ENCODE results near the gene MCM7.

MCM7 gene

DNA sequence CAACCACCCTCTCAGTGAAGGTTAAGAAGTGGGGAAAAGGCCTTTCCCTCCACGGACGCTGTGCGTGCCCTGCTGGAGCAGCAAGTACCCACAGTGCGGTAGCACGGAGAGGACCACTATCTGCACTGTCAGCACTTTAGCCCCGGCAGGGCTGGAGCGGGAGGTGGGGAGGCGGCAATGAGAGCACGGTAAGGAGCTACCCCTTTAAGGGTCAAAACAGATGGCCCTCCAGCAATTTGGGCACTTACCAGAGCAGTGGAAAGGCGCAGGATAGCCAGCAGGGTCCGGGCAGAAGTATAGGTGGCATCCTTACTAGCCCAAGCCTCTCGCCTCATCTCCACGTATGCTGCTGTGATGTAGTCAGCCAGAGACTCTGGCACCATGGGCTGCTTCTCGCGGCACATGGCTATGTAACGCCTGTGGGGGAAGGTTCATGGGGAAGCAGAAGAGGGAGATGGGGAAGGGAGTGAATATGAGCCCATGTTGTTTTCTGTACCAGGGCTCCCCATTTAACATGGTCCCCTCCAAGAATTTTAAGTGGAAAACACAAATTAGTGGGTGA lies 7.2 kb downstream of the MCM7 start:
- no peak overlapping the region for H3K18ac ChIP-seq (ENCODE audit: low read length)
- no peak overlapping the region for H2BK5ac ChIP-seq (ENCODE audit: low read length)
- H2AK5ac ChIP-seq (ENCODE audit: low read depth, low read length) = no peak overlapping the region
- WGBS, 2 donors (ENCODE audit: extremely low coverage in 2 of 2, insufficient read length in 2 of 2, insufficient replicate concordance in 1 of 2) = no CpG with 5 or more reads among the region's 16 CpGs
- peak overlapping the region; percentile 68 for H4K8ac ChIP-seq (ENCODE audit: low read depth, low read length)
- H3K23ac ChIP-seq (ENCODE audit: low read depth, low read length, poor library complexity) = peak overlapping the region; percentile 87
- H3K4me1 ChIP-seq (ENCODE audit: control insufficient read depth in 2 of 2, insufficient read depth in 1 of 2, low read depth in 1 of 2, low read length in 2 of 2) = peaks cover 2 to 5% of the 10 kb centered on the region in 2 donors
- no peak for DNase-seq (ENCODE audit: low spot score)
- no peak overlapping the region for H3K4ac ChIP-seq (ENCODE audit: low read length)
- no peak overlapping the region for H3K14ac ChIP-seq (ENCODE audit: low read length)
- H3K36me3 ChIP-seq (replicated peaks in 1 of 2; ENCODE audit: control insufficient read depth in 2 of 2, insufficient read depth in 2 of 2, low read length in 2 of 2) = peaks cover 75 to 89% of the 10 kb centered on the region in 2 donors
- no peak overlapping the region for H3K4me3 ChIP-seq (ENCODE audit: low read length in 2 of 2)
- H3K27ac ChIP-seq (replicated peaks; ENCODE audit: low read length) = no peak overlapping the region
- no peak overlapping the region for H2BK12ac ChIP-seq (ENCODE audit: low read length)
- H3K4me2 ChIP-seq (ENCODE audit: insufficient read depth, low read length, poor library complexity, severe bottlenecking) = no peak overlapping the region
- H2BK120ac ChIP-seq (ENCODE audit: low read depth, low read length) = no peak overlapping the region
- H3K9me3 ChIP-seq (replicated peaks in 1 of 2; ENCODE audit: control insufficient read depth in 2 of 2, insufficient read depth in 1 of 2, low read depth in 1 of 2, low read length in 2 of 2) = no peaks in the 10 kb centered on the region
- no peak overlapping the region for H4K91ac ChIP-seq (ENCODE audit: low read depth, low read length, poor library complexity)
- no peaks in the 10 kb centered on the region for H3K27me3 ChIP-seq (ENCODE audit: control insufficient read depth in 3 of 3, insufficient read depth in 3 of 3, low read depth in 1 of 3, low read length in 3 of 3)
- H2BK15ac ChIP-seq (ENCODE audit: low read length) = no peak overlapping the region
- H3K9ac ChIP-seq (ENCODE audit: low read depth, low read length, poor library complexity) = no peak overlapping the region
- H3K79me1 ChIP-seq (ENCODE audit: low read depth, low read length) = peaks cover 9% of the 10 kb centered on the region
- H2AFZ ChIP-seq (ENCODE audit: low read length) = no peak overlapping the region

DNA sequence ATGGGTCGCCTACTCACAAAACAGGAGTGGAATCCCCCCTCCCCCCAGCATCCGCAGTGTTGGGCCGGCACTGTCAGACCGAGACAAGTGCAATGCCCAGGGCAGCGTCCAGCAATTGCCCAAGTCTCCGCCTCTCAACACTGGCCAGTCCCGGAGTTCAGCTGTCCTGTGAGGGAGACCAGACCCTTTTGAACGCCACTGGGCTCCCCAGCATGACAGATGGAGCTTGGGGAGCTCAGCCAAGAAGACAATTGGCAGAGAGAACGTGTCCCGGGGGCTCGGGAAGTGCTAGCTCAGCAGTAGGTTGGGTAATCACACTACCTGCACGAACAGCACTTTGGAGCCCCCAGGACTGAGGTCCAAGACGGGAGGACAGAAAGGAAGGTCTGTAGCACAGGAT lies 7.7 kb downstream of the MCM7 start:
- H3K79me1 ChIP-seq (ENCODE audit: low read depth, low read length) = peaks cover 9% of the 10 kb centered on the region
- H3K4ac ChIP-seq (ENCODE audit: low read length) = no peak overlapping the region
- no peak overlapping the region for H3K9ac ChIP-seq (ENCODE audit: low read depth, low read length, poor library complexity)
- H2AFZ ChIP-seq (ENCODE audit: low read length) = no peak overlapping the region
- H3K4me2 ChIP-seq (ENCODE audit: insufficient read depth, low read length, poor library complexity, severe bottlenecking) = no peak overlapping the region
- H3K14ac ChIP-seq (ENCODE audit: low read length) = no peak overlapping the region
- no peak overlapping the region for H2BK5ac ChIP-seq (ENCODE audit: low read length)
- H2AK5ac ChIP-seq (ENCODE audit: low read depth, low read length) = no peak overlapping the region
- H3K23ac ChIP-seq (ENCODE audit: low read depth, low read length, poor library complexity) = peak overlapping the region; percentile 87
- no peaks in the 10 kb centered on the region for H3K27me3 ChIP-seq (ENCODE audit: control insufficient read depth in 3 of 3, insufficient read depth in 3 of 3, low read depth in 1 of 3, low read length in 3 of 3)
- no peak overlapping the region for H2BK15ac ChIP-seq (ENCODE audit: low read length)
- no peak for DNase-seq (ENCODE audit: low spot score)
- no peak overlapping the region for H3K4me3 ChIP-seq (ENCODE audit: low read length in 2 of 2)
- H2BK12ac ChIP-seq (ENCODE audit: low read length) = no peak overlapping the region
- peaks cover 69 to 84% of the 10 kb centered on the region in 2 donors for H3K36me3 ChIP-seq (replicated peaks in 1 of 2; ENCODE audit: control insufficient read depth in 2 of 2, insufficient read depth in 2 of 2, low read length in 2 of 2)
- H2BK120ac ChIP-seq (ENCODE audit: low read depth, low read length) = no peak overlapping the region
- peak overlapping the region; percentile 68 for H4K8ac ChIP-seq (ENCODE audit: low read depth, low read length)
- H3K9me3 ChIP-seq (replicated peaks in 1 of 2; ENCODE audit: control insufficient read depth in 2 of 2, insufficient read depth in 1 of 2, low read depth in 1 of 2, low read length in 2 of 2) = no peaks in the 10 kb centered on the region
- no CpG with 5 or more reads among the region's 13 CpGs for WGBS, 2 donors (ENCODE audit: extremely low coverage in 2 of 2, insufficient read length in 2 of 2, insufficient replicate concordance in 1 of 2)
- H3K18ac ChIP-seq (ENCODE audit: low read length) = no peak overlapping the region
- H3K27ac ChIP-seq (replicated peaks; ENCODE audit: low read length) = no peak overlapping the region
- no peak overlapping the region for H4K91ac ChIP-seq (ENCODE audit: low read depth, low read length, poor library complexity)
- H3K4me1 ChIP-seq (ENCODE audit: control insufficient read depth in 2 of 2, insufficient read depth in 1 of 2, low read depth in 1 of 2, low read length in 2 of 2) = peaks cover 0 to 3% of the 10 kb centered on the region in 2 donors

DNA sequence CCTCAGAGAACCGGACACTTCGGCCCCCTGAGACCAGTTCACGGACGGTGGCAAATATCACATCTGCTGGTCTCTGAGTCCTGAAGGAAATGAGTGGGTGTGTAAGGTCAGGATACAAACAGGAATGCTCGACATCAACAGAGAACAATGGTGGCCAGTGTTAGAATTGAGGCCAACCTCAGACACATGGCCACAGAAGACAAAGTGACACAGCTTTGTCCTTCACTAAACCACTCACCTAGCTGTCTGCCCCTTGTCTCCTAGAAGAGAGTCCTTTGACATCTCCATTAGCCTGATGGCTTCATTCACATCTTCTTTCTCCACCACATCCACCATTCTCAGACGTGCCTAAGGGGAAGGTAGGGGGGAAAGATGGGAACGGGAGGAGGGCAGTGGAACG lies 8.1 kb downstream of the MCM7 start:
- Histone ChIP-seq H2BK5ac (ENCODE audit: low read length) (no peak overlapping the region), H4K8ac (ENCODE audit: low read depth, low read length) (no peak overlapping the region), H2BK12ac (ENCODE audit: low read length) (no peak overlapping the region), H2AFZ (ENCODE audit: low read length) (no peak overlapping the region), H2BK120ac (ENCODE audit: low read depth, low read length) (no peak overlapping the region), H3K14ac (ENCODE audit: low read length) (no peak overlapping the region), H3K9me3 (replicated peaks in 1 of 2; ENCODE audit: control insufficient read depth in 2 of 2, insufficient read depth in 1 of 2, low read depth in 1 of 2, low read length in 2 of 2) (no peaks in the 10 kb centered on the region), H3K36me3 (replicated peaks in 1 of 2; ENCODE audit: control insufficient read depth in 2 of 2, insufficient read depth in 2 of 2, low read length in 2 of 2) (peaks cover 65 to 79% of the 10 kb centered on the region in 2 donors), H3K4me2 (ENCODE audit: insufficient read depth, low read length, poor library complexity, severe bottlenecking) (no peak overlapping the region), H2BK15ac (ENCODE audit: low read length) (no peak overlapping the region), H3K9ac (ENCODE audit: low read depth, low read length, poor library complexity) (no peak overlapping the region), H3K4me3 (ENCODE audit: low read length in 2 of 2) (no peak overlapping the region), H4K91ac (ENCODE audit: low read depth, low read length, poor library complexity) (no peak overlapping the region), H3K79me1 (ENCODE audit: low read depth, low read length) (peaks cover 7% of the 10 kb centered on the region), H3K4ac (ENCODE audit: low read length) (no peak overlapping the region), H3K4me1 (ENCODE audit: control insufficient read depth in 2 of 2, insufficient read depth in 1 of 2, low read depth in 1 of 2, low read length in 2 of 2) (peaks cover 0 to 5% of the 10 kb centered on the region in 2 donors), H3K27me3 (ENCODE audit: control insufficient read depth in 3 of 3, insufficient read depth in 3 of 3, low read depth in 1 of 3, low read length in 3 of 3) (no peaks in the 10 kb centered on the region), H3K27ac (replicated peaks; ENCODE audit: low read length) (peak overlapping the region; percentile 27), H3K23ac (ENCODE audit: low read depth, low read length, poor library complexity) (no peak overlapping the region), H3K18ac (ENCODE audit: low read length) (no peak overlapping the region), H2AK5ac (ENCODE audit: low read depth, low read length) (no peak overlapping the region)
- no peak for DNase-seq (ENCODE audit: low spot score)
- WGBS, 2 donors (ENCODE audit: extremely low coverage in 2 of 2, insufficient read length in 2 of 2, insufficient replicate concordance in 1 of 2) = no CpG with 5 or more reads among the region's 8 CpGs

DNA sequence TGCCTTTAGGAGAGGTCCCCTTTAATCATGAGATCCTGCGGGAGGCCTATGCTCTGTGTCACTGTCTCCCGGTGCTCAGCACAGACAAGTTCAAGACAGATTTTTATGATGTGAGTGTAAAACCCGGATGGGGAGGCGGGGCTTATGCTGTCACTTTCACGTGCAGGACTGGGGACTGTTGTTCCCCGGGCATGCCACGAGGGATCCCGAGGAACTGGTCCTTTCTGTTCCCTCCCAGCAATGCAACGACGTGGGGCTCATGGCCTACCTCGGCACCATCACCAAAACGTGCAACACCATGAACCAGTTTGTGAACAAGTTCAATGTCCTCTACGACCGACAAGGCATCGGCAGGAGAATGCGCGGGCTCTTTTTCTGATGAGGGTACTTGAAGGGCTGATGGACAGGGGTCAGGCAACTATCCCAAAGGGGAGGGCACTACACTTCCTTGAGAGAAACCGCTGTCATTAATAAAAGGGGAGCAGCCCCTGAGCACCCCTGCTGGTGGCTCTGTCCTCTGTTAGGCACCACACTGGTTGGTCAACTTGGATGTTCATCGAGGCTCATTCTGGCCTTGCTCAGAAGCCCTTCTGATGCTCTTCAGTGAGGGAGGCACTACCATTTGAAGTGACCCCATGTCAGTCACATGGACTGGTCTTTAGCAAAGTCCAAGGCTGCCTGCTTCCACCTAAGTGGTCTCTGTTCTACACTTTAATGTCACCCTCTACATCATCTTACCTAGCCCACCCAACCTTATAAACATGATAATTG lies 9.6 kb downstream of the MCM7 start:
- Histone ChIP-seq H3K36me3 (replicated peaks in 1 of 2; ENCODE audit: control insufficient read depth in 2 of 2, insufficient read depth in 2 of 2, low read length in 2 of 2) (peaks cover 54 to 65% of the 10 kb centered on the region in 2 donors), H3K9me3 (replicated peaks in 1 of 2; ENCODE audit: control insufficient read depth in 2 of 2, insufficient read depth in 1 of 2, low read depth in 1 of 2, low read length in 2 of 2) (no peaks in the 10 kb centered on the region)

More for the DNA sequence above, 9.6 kb downstream of the MCM7 start:
- Histone ChIP-seq H2BK5ac (ENCODE audit: low read length) (no peak overlapping the region), H3K27me3 (ENCODE audit: control insufficient read depth in 3 of 3, insufficient read depth in 3 of 3, low read depth in 1 of 3, low read length in 3 of 3) (no peaks in the 10 kb centered on the region), H4K8ac (ENCODE audit: low read depth, low read length) (no peak overlapping the region), H3K4me2 (ENCODE audit: insufficient read depth, low read length, poor library complexity, severe bottlenecking) (no peak overlapping the region), H2AK5ac (ENCODE audit: low read depth, low read length) (no peak overlapping the region), H3K23ac (ENCODE audit: low read depth, low read length, poor library complexity) (no peak overlapping the region), H2BK120ac (ENCODE audit: low read depth, low read length) (no peak overlapping the region), H3K4me3 (ENCODE audit: low read length in 2 of 2) (no peak overlapping the region), H2BK15ac (ENCODE audit: low read length) (no peak overlapping the region), H3K27ac (replicated peaks; ENCODE audit: low read length) (no peak overlapping the region), H4K91ac (ENCODE audit: low read depth, low read length, poor library complexity) (no peak overlapping the region), H3K18ac (ENCODE audit: low read length) (no peak overlapping the region), H3K4me1 (ENCODE audit: control insufficient read depth in 2 of 2, insufficient read depth in 1 of 2, low read depth in 1 of 2, low read length in 2 of 2) (peaks cover 0 to 5% of the 10 kb centered on the region in 2 donors), H2BK12ac (ENCODE audit: low read length) (no peak overlapping the region), H2AFZ (ENCODE audit: low read length) (no peak overlapping the region), H3K79me1 (ENCODE audit: low read depth, low read length) (peaks cover 6% of the 10 kb centered on the region), H3K4ac (ENCODE audit: low read length) (no peak overlapping the region), H3K9ac (ENCODE audit: low read depth, low read length, poor library complexity) (no peak overlapping the region), H3K14ac (ENCODE audit: low read length) (no peak overlapping the region)
- WGBS, 2 donors (ENCODE audit: extremely low coverage in 2 of 2, insufficient read length in 2 of 2, insufficient replicate concordance in 1 of 2) = no CpG with 5 or more reads among the region's 19 CpGs
- no peak for DNase-seq (ENCODE audit: low spot score)

All from neuronal stem cell (in vitro differentiated cells).